Dendritic cell treated with granulocyte-macrophage colony-stimulating factor and Interleukin-4, amounts not matched to agents 40 ng/mL and 50 ng/mL, for 4 days (primary cell): ENCODE data around the gene HLCS.

Experiments
- H3K27ac Mint-ChIP-seq: one replicate; pipeline ENCODE4 v1.8.0; 2022; ENCODE audit warnings: mild to moderate bottlenecking, mixed read lengths
- H3K27me3 Mint-ChIP-seq: one replicate; pipeline ENCODE4 v1.8.0; 2022; ENCODE audit warnings: mild to moderate bottlenecking, mixed read lengths
- H3K36me3 Mint-ChIP-seq: one replicate; pipeline ENCODE4 v1.8.0; 2022; ENCODE audit warnings: low read depth, mixed read lengths
- H3K4me1 Mint-ChIP-seq: one replicate; pipeline ENCODE4 v1.8.0; 2022; ENCODE audit warnings: low read depth, mixed read lengths
- H3K4me3 Mint-ChIP-seq: one replicate; pipeline ENCODE4 v1.8.0; 2022; ENCODE audit warnings: mild to moderate bottlenecking, moderate library complexity, mixed read lengths
- H3K9me3 Mint-ChIP-seq: one replicate; pipeline ENCODE4 v1.8.0; 2022; ENCODE audit warnings: mixed read lengths
- intact Hi-C: fragments of 100-400 bp; cut with micrococcal nuclease; formaldehyde crosslinking; loops from one replicate; pipeline ENCODE4 v1.15.0; 2022

Gene HLCS

GRCh38 chr21:36704281-36704957 lies 262.1 kb downstream of the HLCS start:
- H3K27ac Mint-ChIP-seq = no peak overlapping the region
- H3K4me1 Mint-ChIP-seq = peaks cover 27% of the 10 kb centered on the region
- H3K9me3 Mint-ChIP-seq = no peaks in the 10 kb centered on the region
- intact Hi-C loops = no loop called here
- no peak overlapping the region for H3K4me3 Mint-ChIP-seq
- no peaks in the 10 kb centered on the region for H3K36me3 Mint-ChIP-seq
- peaks cover 100% of the 10 kb centered on the region for H3K27me3 Mint-ChIP-seq

- Mint-ChIP-seq H3K36me3 (no peaks in the 10 kb centered on the region), H3K27ac (no peak overlapping the region), H3K4me3 (no peak overlapping the region), H3K9me3 (no peaks in the 10 kb centered on the region), H3K4me1 (peaks cover 27% of the 10 kb centered on the region), H3K27me3 (peaks cover 96% of the 10 kb centered on the region)
- intact Hi-C loops = no loop called here
Measured at GRCh38 chr21:36703626-36704280, 262.7 kb downstream of the HLCS start.

- no peak overlapping the region for H3K4me3 Mint-ChIP-seq
- H3K9me3 Mint-ChIP-seq = no peaks in the 10 kb centered on the region
- intact Hi-C loops = no loop called here
- H3K27ac Mint-ChIP-seq = no peak overlapping the region
- no peaks in the 10 kb centered on the region for H3K36me3 Mint-ChIP-seq
- H3K4me1 Mint-ChIP-seq = peaks cover 22% of the 10 kb centered on the region
- peaks cover 96% of the 10 kb centered on the region for H3K27me3 Mint-ChIP-seq
Measured at GRCh38 chr21:36703123-36703522, 263.3 kb downstream of the HLCS start.

DNA sequence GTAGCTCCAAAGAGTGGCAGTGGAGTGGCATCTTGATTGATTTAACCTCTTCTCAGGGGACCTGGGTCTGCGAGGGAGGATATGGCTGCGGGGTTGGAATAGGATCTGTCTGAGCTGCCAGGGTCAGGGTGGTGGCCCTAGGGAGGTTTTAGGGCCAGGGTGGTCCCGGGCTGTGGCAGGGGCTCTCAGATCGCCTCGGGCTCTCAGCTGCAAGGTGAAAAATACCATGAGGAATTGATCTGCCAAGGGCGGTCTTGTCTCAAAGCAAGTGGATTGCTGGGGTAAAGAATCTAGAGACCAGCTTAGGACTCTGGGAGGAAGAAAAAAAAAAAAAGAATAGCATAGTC lies 263.9 kb downstream of the HLCS start:
- no peaks in the 10 kb centered on the region for H3K36me3 Mint-ChIP-seq
- no peak overlapping the region for H3K27ac Mint-ChIP-seq
- intact Hi-C loops = no loop called here
- H3K4me3 Mint-ChIP-seq = no peak overlapping the region
- H3K9me3 Mint-ChIP-seq = no peaks in the 10 kb centered on the region
- peaks cover 96% of the 10 kb centered on the region for H3K27me3 Mint-ChIP-seq
- H3K4me1 Mint-ChIP-seq = peaks cover 21% of the 10 kb centered on the region

- H3K27me3 Mint-ChIP-seq = peaks cover 96% of the 10 kb centered on the region
- intact Hi-C loops = no loop called here
- H3K36me3 Mint-ChIP-seq = no peaks in the 10 kb centered on the region
- peaks cover 19% of the 10 kb centered on the region for H3K4me1 Mint-ChIP-seq
- H3K4me3 Mint-ChIP-seq = no peak overlapping the region
- no peaks in the 10 kb centered on the region for H3K9me3 Mint-ChIP-seq
- no peak overlapping the region for H3K27ac Mint-ChIP-seq
Measured at GRCh38 chr21:36701756-36702621, 264.5 kb downstream of the HLCS start.

DNA sequence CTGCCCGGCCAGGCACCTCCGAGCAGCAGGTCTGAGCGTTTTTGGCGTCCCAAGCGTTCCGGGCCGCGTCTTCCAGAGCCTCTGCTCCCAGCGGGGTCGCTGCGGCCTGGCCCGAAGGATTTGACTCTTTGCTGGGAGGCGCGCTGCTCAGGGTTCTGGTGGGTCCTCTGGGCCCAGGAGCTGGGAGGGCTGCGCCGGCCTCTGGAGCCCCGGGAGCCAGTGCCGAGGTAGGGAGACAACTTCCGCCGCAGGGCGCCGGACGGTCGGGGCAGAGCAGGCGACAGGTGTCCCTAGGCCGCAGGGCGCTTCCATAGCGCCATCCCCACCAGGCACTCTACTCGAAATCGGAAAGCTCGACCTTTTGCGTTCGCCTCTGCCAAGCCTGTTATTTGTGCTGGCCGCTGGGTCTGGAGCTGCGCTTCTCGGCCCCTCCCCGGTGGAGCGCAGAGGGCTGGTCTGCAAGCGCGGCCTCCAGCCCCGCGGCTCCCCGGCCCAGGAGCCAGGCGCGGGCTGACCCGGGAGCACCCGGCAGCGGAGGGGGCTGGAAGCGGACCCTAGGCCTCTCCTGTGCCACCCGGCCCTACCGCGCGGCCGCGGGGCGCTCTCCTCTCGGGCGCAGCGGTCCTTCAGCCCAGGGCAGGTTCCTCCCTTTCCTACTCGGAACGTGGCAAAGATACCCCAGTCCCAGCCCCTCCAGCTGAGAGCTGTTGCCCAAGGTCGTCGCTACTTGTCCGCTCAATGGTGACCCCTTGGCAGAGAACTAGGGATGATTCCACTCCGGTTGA lies 265.3 kb downstream of the HLCS start:
- intact Hi-C loops = no loop called here
- Mint-ChIP-seq H3K4me3 (no peak overlapping the region), H3K36me3 (no peaks in the 10 kb centered on the region), H3K27ac (no peak overlapping the region), H3K27me3 (peaks cover 96% of the 10 kb centered on the region), H3K9me3 (no peaks in the 10 kb centered on the region), H3K4me1 (peaks cover 11% of the 10 kb centered on the region)
